Small intestine (tissue), 7 donors: ENCODE measurements around the gene PIH1D1. TPM values are rescaled to one million over a fixed set of nuclear protein-coding genes. Genes with fewer than 3 reads are reported as not detected.

Experiments used
- DNase-seq, 2 donors: peaks; one replicate each; pipeline versions ENCODE4 v3.0.0 to v3.0.0-alpha.2; 2013
- FAIRE-seq: peaks from 2 replicates; lab custom pipeline; 2012; peaks lifted over from hg19 to GRCh38; lab: Jason Lieb, UNC
- H3K27ac ChIP-seq, 3 donors: one replicate each; pipeline ENCODE4 v1.5.1; 2013; ENCODE audit warnings: low read length in 2 of 3, mild to moderate bottlenecking in 2 of 3, control low read depth in 1 of 3, inconsistent platforms in 1 of 3, low read depth in 1 of 3, moderate library complexity in 1 of 3
- H3K27me3 ChIP-seq, 3 donors: one replicate each; pipeline ENCODE4 v1.6.1; 2013; ENCODE audit warnings: low read length in 3 of 3, inconsistent platforms in 1 of 3; ENCODE audit not compliant: control insufficient read depth in 3 of 3, insufficient read depth in 3 of 3
- H3K36me3 ChIP-seq, 3 donors: one replicate each; pipeline ENCODE4 v1.6.1; 2013; ENCODE audit warnings: low read length in 3 of 3, inconsistent platforms in 1 of 3, low read depth in 1 of 3, mild to moderate bottlenecking in 1 of 3, moderate library complexity in 1 of 3; ENCODE audit not compliant: control insufficient read depth in 3 of 3, insufficient read depth in 2 of 3
- H3K4me1 ChIP-seq, 3 donors: one replicate each; pipeline ENCODE4 v1.6.1; 2013; ENCODE audit warnings: low read length in 2 of 3, inconsistent platforms in 1 of 3, low read depth in 1 of 3, mild to moderate bottlenecking in 1 of 3, moderate library complexity in 1 of 3; ENCODE audit not compliant: control insufficient read depth in 3 of 3, insufficient read depth in 2 of 3
- H3K4me3 ChIP-seq, 3 donors: one replicate each; pipeline ENCODE4 v1.5.1; 2013; ENCODE audit warnings: low read length in 3 of 3, control low read depth in 1 of 3, inconsistent platforms in 1 of 3, low read depth in 1 of 3, mild to moderate bottlenecking in 1 of 3, moderate library complexity in 1 of 3
- H3K9me3 ChIP-seq, 2 donors: one replicate each; pipeline ENCODE4 v1.6.1; 2013; ENCODE audit warnings: low read depth in 1 of 2, low read length in 1 of 2; ENCODE audit not compliant: control insufficient read depth in 2 of 2, insufficient read depth in 1 of 2
- WGBS, 3 donors: extraction: QIAGEN DNeasy Blood & Tissue Kit; methylation state at CpG; one replicate each; pipeline ENCODE4 v1.1.7; 2013; 5-methylcytosine and 5-hydroxymethylcytosine counted together
- polyA plus RNA-seq, 4 donors: library from polyadenylated mRNA; stranded (reverse) in 3 of 4; unstranded in 1 of 4; fragments of 200-250 nt in 3 of 4; fragments of 120-200 nt in 1 of 4; gene quantifications; one replicate each; pipeline versions ENCODE4 v1.2.1 to v1.2.3, GENCODE V29; 2013
- donor health status: healthy with polysubstance abuse.
- donor health status: control.
- donor health status: control.
- donor health status: Bipolar disorder and iron deficiency.
- donor health status: healthy.

PIH1D1 gene
- polyA plus RNA-seq, 4 donors: 81.1 to 115 (median 89.6) TPM

- FAIRE-seq: no peak
- no peaks in the 10 kb centered on the region for H3K36me3 ChIP-seq
- no peak overlapping the region for H3K27ac ChIP-seq
- H3K4me3 ChIP-seq: no peak overlapping the region
- peaks cover 18 to 90% (median 37%) of the 10 kb centered on the region in 3 donors for H3K27me3 ChIP-seq
- no peak for DNase-seq
- no peaks in the 10 kb centered on the region for H3K9me3 ChIP-seq
- 72 to 76% (median 76%) methylated on average over 2 of the region's 2 CpGs for WGBS, 3 donors
- peaks cover 0 to 2% (median 0%) of the 10 kb centered on the region in 3 donors for H3K4me1 ChIP-seq
Measured at GRCh38 chr19:49420227-49420626, 31.4 kb downstream of the PIH1D1 start.

- WGBS, 3 donors: 69 to 79% (median 71%) methylated on average over 2 of the region's 2 CpGs
- Histone ChIP-seq H3K4me1 (peaks cover 0 to 2% (median 0%) of the 10 kb centered on the region in 3 donors), H3K9me3 (no peaks in the 10 kb centered on the region), H3K27ac (no peak overlapping the region), H3K4me3 (no peak overlapping the region), H3K27me3 (peaks cover 16 to 79% (median 32%) of the 10 kb centered on the region in 3 donors), H3K36me3 (no peaks in the 10 kb centered on the region)
- FAIRE-seq (no peak), DNase-seq (no peak)
Measured at GRCh38 chr19:49419173-49419572, 32.4 kb downstream of the PIH1D1 start.

GRCh38 chr19:49418511-49418910 lies 33.1 kb downstream of the PIH1D1 start:
- DNase-seq: no peak
- Histone ChIP-seq H3K36me3 (no peaks in the 10 kb centered on the region), H3K4me3 (no peak overlapping the region), H3K9me3 (no peaks in the 10 kb centered on the region), H3K4me1 (peaks cover 0 to 2% (median 0%) of the 10 kb centered on the region in 3 donors), H3K27me3 (peaks cover 16 to 73% (median 28%) of the 10 kb centered on the region in 3 donors), H3K27ac (no peak overlapping the region)
- whole genome bisulfite sequencing, 3 donors: 65 to 89% (median 66%) methylated on average over 5 of the region's 5 CpGs
- FAIRE-seq: no peak

GRCh38 chr19:49417088-49417487 lies 34.5 kb downstream of the PIH1D1 start:
- 35 to 50% (median 36%) methylated on average over 7 of the region's 7 CpGs for WGBS, 3 donors

GRCh38 chr19:49415810-49416200 lies 35.8 kb downstream of the PIH1D1 start:
- H3K27ac ChIP-seq: no peak overlapping the region
- FAIRE-seq (no peak), DNase-seq (no peak)
- 31 to 69% (median 65%) methylated on average over 2 of the region's 2 CpGs for WGBS, 3 donors
- H3K9me3 ChIP-seq: no peaks in the 10 kb centered on the region
- no peaks in the 10 kb centered on the region for H3K4me1 ChIP-seq
- no peak overlapping the region for H3K4me3 ChIP-seq
- H3K36me3 ChIP-seq: no peaks in the 10 kb centered on the region
- peaks cover 0 to 50% (median 9%) of the 10 kb centered on the region in 3 donors for H3K27me3 ChIP-seq

More at GRCh38 chr19:49417088-49417487, 34.5 kb downstream of the PIH1D1 start:
- no peak overlapping the region for H3K4me3 ChIP-seq
- H3K9me3 ChIP-seq: no peaks in the 10 kb centered on the region
- DNase-seq (no peak), FAIRE-seq (no peak)
- peaks cover 5 to 61% (median 17%) of the 10 kb centered on the region in 3 donors for H3K27me3 ChIP-seq
- no peaks in the 10 kb centered on the region for H3K4me1 ChIP-seq
- H3K36me3 ChIP-seq: no peaks in the 10 kb centered on the region
- no peak overlapping the region for H3K27ac ChIP-seq

- FAIRE-seq: no peak
- WGBS, 3 donors: 47 to 68% (median 65%) methylated on average over 15 of the region's 15 CpGs
- peaks cover 0 to 44% (median 9%) of the 10 kb centered on the region in 3 donors for H3K27me3 ChIP-seq
- no peaks in the 10 kb centered on the region for H3K36me3 ChIP-seq
- H3K4me1 ChIP-seq: no peaks in the 10 kb centered on the region
- H3K4me3 ChIP-seq: no peak overlapping the region
- DNase-seq: no peak
- no peaks in the 10 kb centered on the region for H3K9me3 ChIP-seq
- no peak overlapping the region for H3K27ac ChIP-seq
Measured at GRCh38 chr19:49415102-49415809, 36.4 kb downstream of the PIH1D1 start.

GRCh38 chr19:49414256-49414655 lies 37.4 kb downstream of the PIH1D1 start:
- no peaks in the 10 kb centered on the region for H3K36me3 ChIP-seq
- no peaks in the 10 kb centered on the region for H3K4me1 ChIP-seq
- H3K9me3 ChIP-seq: no peaks in the 10 kb centered on the region
- H3K27ac ChIP-seq: no peak overlapping the region
- DNase-seq (no peak), FAIRE-seq (no peak)
- H3K27me3 ChIP-seq: peaks cover 0 to 37% (median 9%) of the 10 kb centered on the region in 3 donors
- no peak overlapping the region for H3K4me3 ChIP-seq
- 83 to 85% (median 84%) methylated on average over 3 of the region's 3 CpGs for WGBS, 3 donors

- Histone ChIP-seq H3K36me3 (no peaks in the 10 kb centered on the region), H3K27me3 (peaks cover 0 to 28% (median 2%) of the 10 kb centered on the region in 3 donors), H3K27ac (no peak overlapping the region), H3K4me3 (no peak overlapping the region), H3K4me1 (no peaks in the 10 kb centered on the region), H3K9me3 (no peaks in the 10 kb centered on the region)
- peak in 1 of 2 donors; percentile 38 for DNase-seq
- FAIRE-seq: no peak
- WGBS, 3 donors: 62 to 79% (median 71%) methylated on average over 9 of the region's 9 CpGs
Measured at GRCh38 chr19:49413348-49413747, 38.3 kb downstream of the PIH1D1 start.
